Sigmoid colon (tissue), 4 donors: Measurements from ENCODE around the gene SEPTIN8.

ENCODE experiments used
- POLR2AphosphoS5 ChIP-seq, 4 donors: sonication (generic); formaldehyde crosslinking; IDR thresholded peaks; one replicate each; pipeline ENCODE4 v1.6.1; 2017; ENCODE audit warnings: antibody characterized with exemption in 4 of 4
- TF ChIP-seq, protein P1 (sequence below), 4 experiments: fragments of 450-650 bp in 3 of 4; fragments of 200-600 bp in 1 of 4; IDR thresholded peaks; one replicate each; pipeline ENCODE4 v1.5.1; 2016 to 2019; ENCODE audit warnings: antibody characterized with exemption in 4 of 4, mild to moderate bottlenecking in 3 of 4, moderate library complexity in 2 of 4

DNA sequence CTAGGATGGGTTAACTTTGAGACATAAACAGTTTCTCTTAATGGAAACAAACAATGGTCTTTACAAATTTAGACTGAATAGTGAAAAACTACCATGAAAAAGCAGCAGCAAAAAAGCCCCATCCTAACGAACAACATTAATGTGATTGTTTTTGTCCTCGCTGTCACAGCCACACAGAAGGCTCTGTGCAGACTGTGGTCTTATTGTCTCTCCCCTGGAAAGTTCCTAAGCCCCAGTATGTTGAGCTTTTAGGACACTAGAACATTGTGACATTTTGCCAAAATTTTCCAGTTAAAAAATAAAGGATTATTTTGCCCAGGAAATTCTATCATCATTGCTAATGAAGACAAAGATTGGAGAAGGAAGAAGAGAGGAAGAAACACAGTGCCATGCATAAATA is 23.5 kb upstream of the SEPTIN8 start:
- TF ChIP-seq, protein P1, sequence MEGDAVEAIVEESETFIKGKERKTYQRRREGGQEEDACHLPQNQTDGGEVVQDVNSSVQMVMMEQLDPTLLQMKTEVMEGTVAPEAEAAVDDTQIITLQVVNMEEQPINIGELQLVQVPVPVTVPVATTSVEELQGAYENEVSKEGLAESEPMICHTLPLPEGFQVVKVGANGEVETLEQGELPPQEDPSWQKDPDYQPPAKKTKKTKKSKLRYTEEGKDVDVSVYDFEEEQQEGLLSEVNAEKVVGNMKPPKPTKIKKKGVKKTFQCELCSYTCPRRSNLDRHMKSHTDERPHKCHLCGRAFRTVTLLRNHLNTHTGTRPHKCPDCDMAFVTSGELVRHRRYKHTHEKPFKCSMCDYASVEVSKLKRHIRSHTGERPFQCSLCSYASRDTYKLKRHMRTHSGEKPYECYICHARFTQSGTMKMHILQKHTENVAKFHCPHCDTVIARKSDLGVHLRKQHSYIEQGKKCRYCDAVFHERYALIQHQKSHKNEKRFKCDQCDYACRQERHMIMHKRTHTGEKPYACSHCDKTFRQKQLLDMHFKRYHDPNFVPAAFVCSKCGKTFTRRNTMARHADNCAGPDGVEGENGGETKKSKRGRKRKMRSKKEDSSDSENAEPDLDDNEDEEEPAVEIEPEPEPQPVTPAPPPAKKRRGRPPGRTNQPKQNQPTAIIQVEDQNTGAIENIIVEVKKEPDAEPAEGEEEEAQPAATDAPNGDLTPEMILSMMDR (IDR thresholded peaks at IDR 0.05), result no peak
- no peak for TF ChIP-seq POLR2AphosphoS5 (IDR thresholded peaks at IDR 0.05)
